Amygdala (tissue), 56 donors: ENCODE results near the gene GRK7.
A peak's percentile ranks its signal among the peaks of the same experiment; 100 is the strongest.
"Not testable (repeated sequence)": the region's sequence is repeated elsewhere in the genome, so short reads cannot be mapped to it uniquely, and the experiment has no call there.

Experiments used
- DNase-seq, 56 donors: peaks; one replicate each; lab custom pipeline; 2025; lab: John Stamatoyannopoulos, UW

GRK7 gene

GRCh38 chr3:141793476-141794260 lies 30.5 kb downstream of the GRK7 start:
- no peak for DNase-seq

GRCh38 chr3:141795276-141795675 lies 32.1 kb downstream of the GRK7 start:
- peak in 1 of 56 donors; percentile 1 for DNase-seq

GRCh38 chr3:141795741-141796080 lies 32.5 kb downstream of the GRK7 start:
- DNase-seq = no peak

GRCh38 chr3:141796081-141796888 lies 33.1 kb downstream of the GRK7 start:
- peak in 1 of 56 donors; percentile 3 for DNase-seq

- DNase-seq = peak in 9 of 56 donors; percentile 4 to 54 (median 15)
Observed at GRCh38 chr3:141796889-141797781, 33.9 kb downstream of the GRK7 start.

- DNase-seq = no peak
Observed at GRCh38 chr3:141797819-141798447, 34.7 kb downstream of the GRK7 start.

GRCh38 chr3:141798448-141798845 lies 35.2 kb downstream of the GRK7 start:
- DNase-seq = no peak

- no peak for DNase-seq
Observed at GRCh38 chr3:141802316-141803077, 39.3 kb downstream of the GRK7 start.

- not testable (repeated sequence) for DNase-seq
Observed at GRCh38 chr3:141803538-141803937, 40.3 kb downstream of the GRK7 start.

- DNase-seq = no peak
Observed at GRCh38 chr3:141804447-141804777, 41.2 kb downstream of the GRK7 start.

GRCh38 chr3:141804778-141805639 lies 41.8 kb downstream of the GRK7 start:
- DNase-seq = no peak

- no peak for DNase-seq
Observed at GRCh38 chr3:141807277-141808033, 44.2 kb downstream of the GRK7 start.

- no peak for DNase-seq
Observed at GRCh38 chr3:141808586-141808985, 45.4 kb downstream of the GRK7 start.

- no peak for DNase-seq
Observed at GRCh38 chr3:141810161-141810560, 47.0 kb downstream of the GRK7 start.

- no peak for DNase-seq
Observed at GRCh38 chr3:141811348-141811747, 48.1 kb downstream of the GRK7 start.

GRCh38 chr3:141812084-141812483 lies 48.9 kb downstream of the GRK7 start:
- DNase-seq = no peak

- no peak for DNase-seq
Observed at GRCh38 chr3:141812586-141812985, 49.4 kb downstream of the GRK7 start.
